DLD1 (cell line): Measurements from ENCODE around the gene PCBD1.

Experiments used
- in situ Hi-C: cut with HindIII; loops from 2 replicates; pipeline ENCODE4 v1.10.0; 2017; ENCODE audit warnings: low sequenced_read_pairs

PCBD1 gene

GRCh38 chr10:70918851-70919530 lies 30.6 kb upstream of the PCBD1 start:
- in situ Hi-C loops: no loop called here

GRCh38 chr10:70917635-70918034 lies 29.3 kb upstream of the PCBD1 start:
- in situ Hi-C loops: no loop called here

GRCh38 chr10:70917226-70917625 lies 28.9 kb upstream of the PCBD1 start:
- in situ Hi-C loops: no loop called here

- in situ Hi-C loops: no loop called here
Measured at GRCh38 chr10:70916241-70916640, 27.9 kb upstream of the PCBD1 start.

- in situ Hi-C loops: no loop called here
Measured at GRCh38 chr10:70915806-70916205, 27.4 kb upstream of the PCBD1 start.

- in situ Hi-C loops: no loop called here
Measured at GRCh38 chr10:70915206-70915605, 26.8 kb upstream of the PCBD1 start.

- in situ Hi-C loops: no loop called here
Measured at GRCh38 chr10:70914316-70914864, 26.0 kb upstream of the PCBD1 start.

GRCh38 chr10:70913893-70914240 lies 25.5 kb upstream of the PCBD1 start:
- in situ Hi-C loops: no loop called here

GRCh38 chr10:70913191-70913892 lies 25.0 kb upstream of the PCBD1 start:
- in situ Hi-C loops: no loop called here

- in situ Hi-C loops: no loop called here
Measured at GRCh38 chr10:70912556-70912955, 24.2 kb upstream of the PCBD1 start.

GRCh38 chr10:70911386-70911785 lies 23.0 kb upstream of the PCBD1 start:
- in situ Hi-C loops: no loop called here

- in situ Hi-C loops: no loop called here
Measured at GRCh38 chr10:70910486-70911341, 22.3 kb upstream of the PCBD1 start.

GRCh38 chr10:70909326-70909935 lies 21.1 kb upstream of the PCBD1 start:
- in situ Hi-C loops: loop anchor here (10.0 kb wide), 1 partner anchor 65 kb away; no protein-coding TSS in a partner anchor

GRCh38 chr10:70908406-70909296 lies 20.3 kb upstream of the PCBD1 start:
- in situ Hi-C loops: loop anchor here (10.0 kb wide), 1 partner anchor 66 kb away; no protein-coding TSS in a partner anchor

GRCh38 chr10:70907637-70908405 lies 19.5 kb upstream of the PCBD1 start:
- in situ Hi-C loops: loop anchor here (10.0 kb wide), 1 partner anchor 67 kb away; no protein-coding TSS in a partner anchor

GRCh38 chr10:70906953-70907636 lies 18.7 kb upstream of the PCBD1 start:
- in situ Hi-C loops: loop anchor here (10.0 kb wide), 1 partner anchor 68 kb away; no protein-coding TSS in a partner anchor

- in situ Hi-C loops: loop anchor here (10.0 kb wide), 1 partner anchor 69 kb away; no protein-coding TSS in a partner anchor
Measured at GRCh38 chr10:70906031-70906783, 17.8 kb upstream of the PCBD1 start.
